Measurements from ENCODE around the gene RWDD4. TPM values are rescaled to one million over a fixed set of nuclear protein-coding genes. Genes with fewer than 3 reads are reported as not detected.
A peak's percentile ranks its signal among the peaks of the same experiment; 100 is the strongest.

Gene RWDD4
- total RNA-seq, 1 donor, result 19.9 TPM

DNA sequence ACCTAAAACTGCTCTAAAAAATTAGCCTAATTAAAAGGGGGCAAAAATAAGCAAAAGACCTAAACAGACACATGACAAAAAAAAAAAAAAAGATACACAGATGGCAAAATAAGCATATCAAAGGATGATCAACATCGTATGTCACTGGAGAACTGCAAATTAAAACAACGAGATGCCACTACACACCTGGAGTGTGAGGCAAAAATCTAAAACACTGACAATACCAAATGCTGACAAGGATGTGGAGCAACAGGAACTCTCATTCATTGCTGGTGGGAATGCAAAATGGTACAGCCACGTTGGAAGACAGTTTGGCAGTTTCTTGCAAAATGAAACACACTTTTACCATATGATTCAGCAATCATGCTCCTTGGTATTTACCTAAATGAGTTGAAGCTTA lies 64.2 kb downstream of the RWDD4 start:
- Histone ChIP-seq H3K27me3 (ENCODE audit: insufficient read depth, low read length) (peaks cover 6% of the 10 kb centered on the region), H3K4me3 (ENCODE audit: insufficient read depth, low read length) (no peak overlapping the region), H3K79me2 (ENCODE audit: insufficient read depth, low read length) (no peaks in the 10 kb centered on the region), H2AFZ (ENCODE audit: low read length) (no peak overlapping the region), H3K36me3 (ENCODE audit: insufficient read depth, low read length) (no peaks in the 10 kb centered on the region), H3K4me2 (ENCODE audit: insufficient read depth, low read length) (no peak overlapping the region), H3K9me3 (ENCODE audit: low read depth, low read length) (no peaks in the 10 kb centered on the region), H4K20me1 (ENCODE audit: insufficient read depth, low read length) (no peaks in the 10 kb centered on the region), H3K27ac (ENCODE audit: low read depth, low read length) (no peak overlapping the region), H3K4me1 (ENCODE audit: insufficient read depth, low read length) (no peaks in the 10 kb centered on the region)
- no peak for TF ChIP-seq CTCF (IDR thresholded peaks at IDR 0.05; ENCODE audit: extremely low read depth, low read depth, low read length)
- no peak for DNase-seq (ENCODE audit: insufficient read length, low spot score, missing footprints)

DNA sequence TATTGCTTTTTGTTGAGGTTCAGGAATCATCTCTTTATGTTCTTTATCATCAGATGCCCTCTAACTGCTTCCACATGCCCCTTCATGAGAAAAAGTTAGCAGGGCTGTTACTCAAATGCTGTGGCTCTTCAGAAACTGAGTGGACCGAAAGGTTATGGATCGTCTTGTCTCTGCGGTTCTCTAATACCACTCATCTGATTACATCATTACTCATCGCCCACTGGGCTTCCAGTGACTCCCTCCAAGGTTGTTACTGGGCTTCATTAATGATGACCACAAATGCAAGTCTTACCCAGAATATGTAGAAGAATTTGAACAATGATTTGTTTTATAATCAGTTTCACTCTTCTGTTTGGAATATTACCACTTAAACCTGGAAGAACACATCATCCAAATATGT lies 67.7 kb downstream of the RWDD4 start:
- Histone ChIP-seq H3K4me2 (ENCODE audit: insufficient read depth, low read length) (peak overlapping the region; percentile 45), H3K79me2 (ENCODE audit: insufficient read depth, low read length) (no peaks in the 10 kb centered on the region), H3K27me3 (ENCODE audit: insufficient read depth, low read length) (peaks cover 3% of the 10 kb centered on the region), H3K9me3 (ENCODE audit: low read depth, low read length) (no peaks in the 10 kb centered on the region), H2AFZ (ENCODE audit: low read length) (no peak overlapping the region), H3K4me1 (ENCODE audit: insufficient read depth, low read length) (no peaks in the 10 kb centered on the region), H4K20me1 (ENCODE audit: insufficient read depth, low read length) (no peaks in the 10 kb centered on the region), H3K36me3 (ENCODE audit: insufficient read depth, low read length) (no peaks in the 10 kb centered on the region), H3K27ac (ENCODE audit: low read depth, low read length) (no peak overlapping the region), H3K4me3 (ENCODE audit: insufficient read depth, low read length) (peak overlapping the region; percentile 16)
- no peak for TF ChIP-seq CTCF (IDR thresholded peaks at IDR 0.05; ENCODE audit: extremely low read depth, low read depth, low read length)
- no peak for DNase-seq (ENCODE audit: insufficient read length, low spot score, missing footprints)

Small RNAs within 50 kb of the gene (small RNA-seq; reads per million reads assigned to genes)
- gene RNU6-1053P (not detected), gene RNU6-335P (not detected), gene RNU6-479P (not detected)

Other genes starting within 250 kb of the RWDD4 start
- gene CDKN2AIP, start 214.5 kb downstream of the RWDD4 start, total RNA-seq, result 15.2 and 15.9 TPM in 2 replicates
- 6.2 and 8.0 TPM in 2 replicates for gene ING2, start 154.1 kb downstream of the RWDD4 start, total RNA-seq
- gene TRAPPC11, start 108 bp upstream of the RWDD4 start, total RNA-seq, result 51.0 and 58.3 TPM in 2 replicates
- 0.36 and 0.59 TPM in 2 replicates for gene STOX2, start 246.1 kb upstream of the RWDD4 start, total RNA-seq

Data from osteoblast (primary cell).